C4-2B (cell line): ENCODE data around the gene OLA1.

Experiments
- H3K27ac ChIP-seq: fragments of 450-650 bp; 2 replicates; pipeline ENCODE4 v1.5.1; 2017
- ZFX ChIP-seq: fragments of 450-650 bp; IDR thresholded peaks from 2 replicates; pipeline ENCODE4 v1.6.1; 2017
- TF ChIP-seq, protein P1 (sequence below): fragments of 450-650 bp; conservative IDR thresholded peaks from 2 replicates; pipeline ENCODE4 v1.5.1; 2017; ENCODE audit warnings: mild to moderate bottlenecking

The OLA1 gene

GRCh38 chr2:174145827-174146226 is 102.5 kb downstream of the OLA1 start:
- TF ChIP-seq, protein P1, sequence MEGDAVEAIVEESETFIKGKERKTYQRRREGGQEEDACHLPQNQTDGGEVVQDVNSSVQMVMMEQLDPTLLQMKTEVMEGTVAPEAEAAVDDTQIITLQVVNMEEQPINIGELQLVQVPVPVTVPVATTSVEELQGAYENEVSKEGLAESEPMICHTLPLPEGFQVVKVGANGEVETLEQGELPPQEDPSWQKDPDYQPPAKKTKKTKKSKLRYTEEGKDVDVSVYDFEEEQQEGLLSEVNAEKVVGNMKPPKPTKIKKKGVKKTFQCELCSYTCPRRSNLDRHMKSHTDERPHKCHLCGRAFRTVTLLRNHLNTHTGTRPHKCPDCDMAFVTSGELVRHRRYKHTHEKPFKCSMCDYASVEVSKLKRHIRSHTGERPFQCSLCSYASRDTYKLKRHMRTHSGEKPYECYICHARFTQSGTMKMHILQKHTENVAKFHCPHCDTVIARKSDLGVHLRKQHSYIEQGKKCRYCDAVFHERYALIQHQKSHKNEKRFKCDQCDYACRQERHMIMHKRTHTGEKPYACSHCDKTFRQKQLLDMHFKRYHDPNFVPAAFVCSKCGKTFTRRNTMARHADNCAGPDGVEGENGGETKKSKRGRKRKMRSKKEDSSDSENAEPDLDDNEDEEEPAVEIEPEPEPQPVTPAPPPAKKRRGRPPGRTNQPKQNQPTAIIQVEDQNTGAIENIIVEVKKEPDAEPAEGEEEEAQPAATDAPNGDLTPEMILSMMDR: no peak
- TF ChIP-seq ZFX: no peak
- no peak overlapping the region for H3K27ac ChIP-seq

DNA sequence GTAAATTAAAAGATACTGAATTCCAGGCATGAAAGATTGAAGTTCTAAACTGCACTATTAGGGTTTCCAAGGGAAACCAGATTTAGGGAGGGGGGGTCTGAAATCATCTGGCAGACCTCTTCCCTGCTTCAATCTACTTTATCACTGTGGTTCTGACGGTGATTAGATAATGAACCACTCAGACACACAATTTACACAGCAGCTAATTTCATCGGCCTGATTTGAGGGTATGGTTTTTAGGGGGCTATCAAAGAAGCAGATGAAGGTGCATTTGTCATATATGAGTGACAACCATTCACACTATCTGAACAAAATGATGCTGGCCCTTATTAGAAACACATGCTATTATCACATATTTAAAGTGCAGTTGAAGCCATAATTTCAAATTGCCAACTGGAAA is 106.0 kb downstream of the OLA1 start:
- no peak for TF ChIP-seq ZFX
- TF ChIP-seq, protein P1: no peak
- H3K27ac ChIP-seq: no peak overlapping the region

DNA sequence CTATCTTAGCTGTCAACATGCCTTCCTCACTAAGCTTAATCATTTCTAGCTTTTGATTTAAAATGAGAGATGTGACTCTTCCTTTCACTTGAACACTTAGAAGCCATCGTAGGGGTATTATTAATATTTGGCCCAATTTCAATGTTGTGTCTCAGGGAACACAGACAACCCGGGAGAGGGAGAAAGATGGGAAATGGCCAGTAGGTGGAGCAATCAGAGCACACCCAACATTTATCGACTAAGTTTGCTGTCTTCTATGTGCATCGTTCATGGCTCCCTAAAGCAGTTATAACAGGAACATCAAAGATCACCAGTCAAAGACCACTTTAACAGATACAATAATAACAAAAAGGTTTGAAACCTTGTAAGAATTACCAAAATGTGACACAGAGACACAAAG is 110.2 kb downstream of the OLA1 start:
- H3K27ac ChIP-seq: no peak overlapping the region
- TF ChIP-seq, protein P1: peak; percentile 57
- no peak for TF ChIP-seq ZFX

- H3K27ac ChIP-seq: no peak overlapping the region
- TF ChIP-seq ZFX: no peak
- TF ChIP-seq, protein P1: no peak
Observed at GRCh38 chr2:174135981-174136380, 112.4 kb downstream of the OLA1 start.

GRCh38 chr2:174125090-174125489 is 123.2 kb downstream of the OLA1 start:
- TF ChIP-seq, protein P1: no peak
- TF ChIP-seq ZFX: no peak
- H3K27ac ChIP-seq: no peak overlapping the region

DNA sequence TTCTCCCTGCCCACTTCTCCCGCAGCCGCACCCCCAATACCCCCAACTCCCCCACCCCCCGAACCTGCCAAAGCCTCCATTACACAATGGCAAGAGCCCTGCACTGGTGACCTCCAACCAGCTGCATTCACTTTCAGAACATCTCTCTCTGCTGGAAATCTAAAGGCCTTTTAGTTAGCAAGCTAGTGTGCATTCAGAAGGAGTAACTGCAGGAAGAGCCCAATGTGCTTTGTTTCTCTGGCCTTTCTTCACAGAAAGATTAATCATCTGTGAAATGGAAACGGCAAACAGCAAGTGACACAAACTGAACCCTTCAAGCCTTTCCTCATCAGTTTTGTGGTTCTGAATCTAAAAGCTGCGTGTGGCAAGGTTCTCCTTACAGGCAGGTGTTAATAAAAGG is 124.2 kb downstream of the OLA1 start:
- no peak overlapping the region for H3K27ac ChIP-seq
- TF ChIP-seq, protein P1: no peak
- no peak for TF ChIP-seq ZFX

GRCh38 chr2:174122185-174122584 is 126.1 kb downstream of the OLA1 start:
- no peak overlapping the region for H3K27ac ChIP-seq
- TF ChIP-seq, protein P1: no peak
- TF ChIP-seq ZFX: no peak
